HCT116 (cell line): Measurements from ENCODE around the gene DCK. TPM values are rescaled to one million over a fixed set of nuclear protein-coding genes. Genes with fewer than 3 reads are reported as not detected.

Experiments used
- ATAC-seq: fragments of 200-7000 bp; cut with Tn5 transposase; 2 replicates; pipeline ENCODE4 v1.9.1; 2020; ENCODE audit warnings: mild to moderate bottlenecking, moderate library complexity
- BruUV-seq: library from RNA; stranded (reverse); fragments of 400-500 nt; replicated peaks from 2 replicates; lab custom pipeline; 2021; lab: Mats Ljungman, UMichigan
- CTCF ChIA-PET: fragments of 300-600 bp; sonication (Branson Sonifier 250); formaldehyde crosslinking; loops from one replicate; lab custom pipeline; 2021; ENCODE audit warnings: antibody characterized with exemption; lab: Charles Lee
- POLR2A ChIA-PET: fragments of 300-600, 350-600 bp; sonication (Branson Sonifier 250); formaldehyde crosslinking; loops from one replicate; lab custom pipeline; 2021; ENCODE audit warnings: antibody characterized with exemption; lab: Charles Lee
- RAD21 ChIA-PET, 2 experiments: fragments of 300-600 bp; sonication (Branson Sonifier 250); formaldehyde crosslinking; loops; one replicate each; lab custom pipeline; 2023; ENCODE audit warnings: low total read pairs in 2 of 2; ENCODE audit not compliant: uncharacterized antibody in 2 of 2, unreplicated experiment in 2 of 2, low non-redundant PET in 1 of 2; lab: Charles Lee
- DNase-seq: peaks from one replicate; pipeline ENCODE4 v3.0.0-alpha.2; 2010; ENCODE audit warnings: low read depth, low spot score
- H2AFZ ChIP-seq: fragments of 200-600 bp; shearing (Covaris generic), sonication (generic); 2 replicates; pipeline ENCODE4 v1.6.1; 2017; ENCODE audit warnings: low read depth, mixed run types, mixed read lengths, antibody characterized with exemption, low read length; ENCODE audit not compliant: poor library complexity, severe bottlenecking
- H3K27ac ChIP-seq: 2 replicates; pipeline ENCODE4 v1.5.1; 2012; ENCODE audit warnings: low read depth, low read length
- H3K27me3 ChIP-seq: fragments of 200-600 bp; sonication (generic); 2 replicates; pipeline ENCODE4 v1.6.1; 2016; ENCODE audit warnings: mixed run types, low read length, mixed read lengths; ENCODE audit not compliant: insufficient read depth
- H3K36me3 ChIP-seq, 2 experiments: fragments of 200-500 bp in 1 of 2; fragments of 200-600 bp in 1 of 2; sonication (Bioruptor generic) in 1 of 2; sonication (generic) in 1 of 2; 2 replicates each; pipeline versions ENCODE4 v1.5.1 to v1.6.1; 2014 to 2016; ENCODE audit warnings: low read length in 2 of 2, inconsistent platforms in 1 of 2, mixed read lengths in 1 of 2, mixed run types in 1 of 2; ENCODE audit not compliant: insufficient read depth in 2 of 2, control insufficient read depth in 1 of 2
- H3K4me1 ChIP-seq, 2 experiments: fragments of 200-600 bp in 1 of 2; sonication (generic) in 1 of 2; 2 replicates each; pipeline versions ENCODE4 v1.5.1 to v1.6.1; 2012 to 2017; ENCODE audit warnings: low read length in 2 of 2, inconsistent platforms in 1 of 2, mild to moderate bottlenecking in 1 of 2, mixed read lengths in 1 of 2, mixed run types in 1 of 2, moderate library complexity in 1 of 2; ENCODE audit not compliant: insufficient read depth in 2 of 2, control insufficient read depth in 1 of 2
- H3K4me2 ChIP-seq: fragments of 200-600 bp; sonication (generic); 2 replicates; pipeline ENCODE4 v1.6.1; 2017; ENCODE audit warnings: mixed run types, low read length, mixed read lengths
- H3K4me3 ChIP-seq, 2 experiments: fragments of 200-600 bp in 1 of 2; sonication (generic) in 1 of 2; replicated peaks in 1 of 2; 2 replicates each; pipeline ENCODE4 v1.5.1; 2011 to 2016; ENCODE audit warnings: low read length in 2 of 2, control low read depth in 1 of 2, low read depth in 1 of 2, mild to moderate bottlenecking in 1 of 2, mixed read lengths in 1 of 2, mixed run types in 1 of 2
- H3K79me2 ChIP-seq: fragments of 200-600 bp; sonication (generic); 2 replicates; pipeline ENCODE4 v1.6.1; 2017; ENCODE audit warnings: mild to moderate bottlenecking, mixed run types, low read length, moderate library complexity, mixed read lengths; ENCODE audit not compliant: insufficient read depth
- H3K9ac ChIP-seq: fragments of 200-600 bp; sonication (generic); 2 replicates; pipeline ENCODE4 v1.6.1; 2016; ENCODE audit warnings: low read length, mixed read lengths
- H3K9me2 ChIP-seq: fragments of 200-600 bp; sonication (generic), shearing (Covaris generic); 2 replicates; pipeline ENCODE4 v1.6.1; 2017; ENCODE audit warnings: mixed run types, mild to moderate bottlenecking, moderate library complexity; ENCODE audit not compliant: insufficient read depth
- H3K9me3 ChIP-seq, 2 experiments: fragments of 200-500 bp in 1 of 2; fragments of 200-600 bp in 1 of 2; sonication (Bioruptor generic) in 1 of 2; sonication (generic) in 1 of 2; 2 replicates each; pipeline ENCODE4 v1.6.1; 2014 to 2017; ENCODE audit warnings: low read length in 2 of 2, mixed read lengths in 2 of 2, inconsistent platforms in 1 of 2, low read depth in 1 of 2, mild to moderate bottlenecking in 1 of 2, mixed run types in 1 of 2, moderate library complexity in 1 of 2; ENCODE audit not compliant: control insufficient read depth in 1 of 2, insufficient read depth in 1 of 2
- H4K20me1 ChIP-seq: fragments of 200-600 bp; sonication (generic), shearing (Covaris generic); 2 replicates; pipeline ENCODE4 v1.6.1; 2017; ENCODE audit warnings: mixed run types, mild to moderate bottlenecking, moderate library complexity; ENCODE audit not compliant: insufficient read depth
- ATF3 ChIP-seq: IDR thresholded peaks from 2 replicates; pipeline ENCODE4 v1.6.1; 2012
- CBX3 ChIP-seq: IDR thresholded peaks from 2 replicates; pipeline ENCODE4 v1.6.1; 2012; ENCODE audit warnings: low read depth
- CEBPB ChIP-seq: IDR thresholded peaks from 2 replicates; pipeline ENCODE4 v1.6.1; 2012; ENCODE audit warnings: low read depth
- EGR1 ChIP-seq: IDR thresholded peaks from 2 replicates; pipeline ENCODE4 v1.6.1; 2012; ENCODE audit warnings: low read depth
- EZH2phosphoT487 ChIP-seq: fragments of 200-600 bp; IDR thresholded peaks from 2 replicates; pipeline ENCODE4 v1.6.1; 2018; ENCODE audit warnings: antibody characterized with exemption, borderline replicate concordance
- JUND ChIP-seq: IDR thresholded peaks from 2 replicates; pipeline ENCODE4 v1.6.1; 2012
- POLR2A ChIP-seq: IDR thresholded peaks from 2 replicates; pipeline ENCODE4 v1.7.0; 2011; ENCODE audit warnings: borderline replicate concordance; ENCODE audit not compliant: insufficient read depth, insufficient read length; ENCODE audit errors: extremely low read depth
- POLR2AphosphoS5 ChIP-seq: IDR thresholded peaks from 2 replicates; pipeline ENCODE4 v1.6.1; 2011; ENCODE audit warnings: mild to moderate bottlenecking, low read depth, low read length, moderate library complexity
- REST ChIP-seq: IDR thresholded peaks from 2 replicates; pipeline ENCODE4 v1.6.1; 2012; ENCODE audit warnings: low read depth
- SIN3A ChIP-seq: IDR thresholded peaks from 2 replicates; pipeline ENCODE4 v1.6.1; 2012; ENCODE audit warnings: low read depth
- SRF ChIP-seq: IDR thresholded peaks from 2 replicates; pipeline ENCODE4 v1.6.1; 2012; ENCODE audit warnings: low read depth
- TCF7L2 ChIP-seq: IDR thresholded peaks from 2 replicates; pipeline ENCODE4 v1.7.0; 2011; ENCODE audit warnings: borderline replicate concordance, inconsistent platforms; ENCODE audit not compliant: insufficient read depth, insufficient read length; ENCODE audit errors: extremely low read depth
- YY1 ChIP-seq: IDR thresholded peaks from 2 replicates; pipeline ENCODE4 v1.6.1; 2011; ENCODE audit warnings: low read length, low read depth, moderate library complexity, mild to moderate bottlenecking; ENCODE audit not compliant: insufficient replicate concordance; ENCODE audit errors: extremely low read depth
- ZNF274 ChIP-seq: fragments of 200-500 bp; sonication (Bioruptor generic); IDR thresholded peaks from 2 replicates; pipeline ENCODE4 v1.6.1; 2014; ENCODE audit warnings: mild to moderate bottlenecking, low read depth, low read length, inconsistent platforms
- intact Hi-C: fragments of 100-400 bp; cut with micrococcal nuclease; formaldehyde crosslinking; loops from 2 replicates; pipeline ENCODE4 v1.10.0; 2022
- total RNA-seq: library from RNA; stranded (reverse); gene quantifications from one replicate; pipeline ENCODE4 v1.2.1, GENCODE V29; 2021; ENCODE audit not compliant: unreplicated experiment
- TF ChIP-seq, protein P1 (sequence below), 3 experiments: fragments of 200-600 bp in 1 of 3; sonication (generic) in 1 of 3; IDR thresholded peaks in 2 of 3; conservative IDR thresholded peaks in 1 of 3; 2 replicates each; pipeline ENCODE4 v1.5.1; 2012 to 2017; ENCODE audit warnings: low read depth in 2 of 3, low read length in 2 of 3, antibody characterized with exemption in 1 of 3, borderline replicate concordance in 1 of 3, control low read depth in 1 of 3, mild to moderate bottlenecking in 1 of 3, mixed read lengths in 1 of 3, mixed run types in 1 of 3, moderate library complexity in 1 of 3; ENCODE audit not compliant: insufficient read depth in 1 of 3
- TF ChIP-seq, protein P2 (sequence below): IDR thresholded peaks from 2 replicates; pipeline ENCODE4 v1.6.1; 2012

DCK gene
- total RNA-seq, 1 experiment from 2014 or later, result 23.0 TPM

- H3K4me3 ChIP-seq, result no peak overlapping the region
- H3K4me2 ChIP-seq, result no peak overlapping the region
- intact Hi-C loops, result loop anchor here (10.0 kb wide), 1 partner anchor 312 kb away; the partner anchor contains the start of gene UTP3
- no peak overlapping the region for H3K27ac ChIP-seq
- H3K27me3 ChIP-seq, result no peaks in the 10 kb centered on the region
- no peak overlapping the region for H3K9ac ChIP-seq
- H2AFZ ChIP-seq, result no peak overlapping the region
- H3K9me2 ChIP-seq, result no peaks in the 10 kb centered on the region
- no TSS peak for BruUV-seq
- ATAC-seq, result no peak
- POLR2A ChIA-PET, result no interaction called here
- H3K36me3 ChIP-seq, result peaks cover 2 to 13% of the 10 kb centered on the region in 2 experiments; a peak in 1 of 4 replicates
- no peaks in the 10 kb centered on the region for H3K9me3 ChIP-seq
- DNase-seq, result no peak
- TF ChIP-seq ZNF274, result no peak
- no peak for TF ChIP-seq CBX3
- no peak for TF ChIP-seq EZH2phosphoT487
- TF ChIP-seq EGR1, result no peak
- TF ChIP-seq, protein P1, sequence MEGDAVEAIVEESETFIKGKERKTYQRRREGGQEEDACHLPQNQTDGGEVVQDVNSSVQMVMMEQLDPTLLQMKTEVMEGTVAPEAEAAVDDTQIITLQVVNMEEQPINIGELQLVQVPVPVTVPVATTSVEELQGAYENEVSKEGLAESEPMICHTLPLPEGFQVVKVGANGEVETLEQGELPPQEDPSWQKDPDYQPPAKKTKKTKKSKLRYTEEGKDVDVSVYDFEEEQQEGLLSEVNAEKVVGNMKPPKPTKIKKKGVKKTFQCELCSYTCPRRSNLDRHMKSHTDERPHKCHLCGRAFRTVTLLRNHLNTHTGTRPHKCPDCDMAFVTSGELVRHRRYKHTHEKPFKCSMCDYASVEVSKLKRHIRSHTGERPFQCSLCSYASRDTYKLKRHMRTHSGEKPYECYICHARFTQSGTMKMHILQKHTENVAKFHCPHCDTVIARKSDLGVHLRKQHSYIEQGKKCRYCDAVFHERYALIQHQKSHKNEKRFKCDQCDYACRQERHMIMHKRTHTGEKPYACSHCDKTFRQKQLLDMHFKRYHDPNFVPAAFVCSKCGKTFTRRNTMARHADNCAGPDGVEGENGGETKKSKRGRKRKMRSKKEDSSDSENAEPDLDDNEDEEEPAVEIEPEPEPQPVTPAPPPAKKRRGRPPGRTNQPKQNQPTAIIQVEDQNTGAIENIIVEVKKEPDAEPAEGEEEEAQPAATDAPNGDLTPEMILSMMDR (IDR thresholded peaks at IDR 0.05 in 2 of 3, conservative IDR thresholded peaks at IDR 0.05 in 1 of 3; ENCODE audit: borderline replicate concordance in 1 of 3, insufficient read depth in 1 of 3, low read depth in 2 of 3, low read length in 2 of 3), result no peak
- no peak for TF ChIP-seq ATF3
- no peak for TF ChIP-seq POLR2AphosphoS5
- no peak for TF ChIP-seq CEBPB
- TF ChIP-seq TCF7L2, result no peak
- TF ChIP-seq REST, result no peak
- TF ChIP-seq, protein P2, sequence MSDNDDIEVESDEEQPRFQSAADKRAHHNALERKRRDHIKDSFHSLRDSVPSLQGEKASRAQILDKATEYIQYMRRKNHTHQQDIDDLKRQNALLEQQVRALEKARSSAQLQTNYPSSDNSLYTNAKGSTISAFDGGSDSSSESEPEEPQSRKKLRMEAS, result no peak
- no peak for TF ChIP-seq YY1
- no peak for TF ChIP-seq JUND
- no peak for TF ChIP-seq POLR2A
- no peak for TF ChIP-seq SRF
- no peak for TF ChIP-seq SIN3A
- H3K79me2 ChIP-seq, result peaks cover 65% of the 10 kb centered on the region
- RAD21 ChIA-PET, result no interaction called here
- peaks cover 0 to 20% of the 10 kb centered on the region in 2 experiments; a peak in 3 of 4 replicates for H3K4me1 ChIP-seq
- CTCF ChIA-PET, result interaction anchor here (2.7 kb wide), 1 partner anchor 13 kb away, joined by 8 read pairs; no protein-coding TSS in a partner anchor
- no peaks in the 10 kb centered on the region for H4K20me1 ChIP-seq
Measured at GRCh38 chr4:70997036-70997435, 3.6 kb downstream of the DCK start.
